Hepatic stellate cell (primary cell): Measurements from ENCODE around the gene PPP1R14B.

ENCODE experiments used
- DNase-seq: peaks from one replicate; pipeline ENCODE4 v3.0.0; 2011; ENCODE audit warnings: low spot score

Gene PPP1R14B

DNA sequence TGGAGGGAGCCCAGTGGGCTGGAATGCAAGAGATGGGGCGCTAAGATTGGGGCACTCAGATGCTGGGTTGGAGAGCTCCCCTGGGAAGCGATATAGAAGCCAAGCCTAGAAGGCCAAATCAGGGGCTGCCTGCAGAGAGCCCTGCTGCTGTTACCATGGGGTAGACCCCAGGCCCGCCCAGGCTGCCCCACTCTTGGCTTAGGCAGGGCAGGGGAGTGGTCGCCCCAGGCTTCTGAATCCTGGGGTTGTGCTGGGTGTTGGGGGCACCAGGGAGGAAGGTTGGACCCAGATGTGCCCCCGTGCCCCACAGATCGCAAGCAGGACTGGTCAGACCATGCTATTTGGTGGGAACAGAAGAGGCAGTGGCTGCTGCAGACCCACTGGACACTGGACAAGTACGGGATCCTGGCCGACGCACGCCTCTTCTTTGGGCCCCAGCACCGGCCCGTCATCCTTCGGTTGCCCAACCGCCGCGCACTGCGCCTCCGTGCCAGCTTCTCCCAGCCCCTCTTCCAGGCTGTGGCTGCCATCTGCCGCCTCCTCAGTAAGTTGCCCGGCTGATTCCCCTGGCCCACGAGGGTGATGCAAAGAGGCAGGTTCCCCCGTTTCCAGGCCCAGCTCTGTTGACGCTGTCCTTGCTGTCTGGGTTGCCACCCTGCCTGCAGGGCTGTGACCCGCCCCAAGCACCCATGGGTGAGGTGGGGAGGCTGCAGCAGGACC is 36.3 kb downstream of the PPP1R14B start:
- no peak for DNase-seq

DNA sequence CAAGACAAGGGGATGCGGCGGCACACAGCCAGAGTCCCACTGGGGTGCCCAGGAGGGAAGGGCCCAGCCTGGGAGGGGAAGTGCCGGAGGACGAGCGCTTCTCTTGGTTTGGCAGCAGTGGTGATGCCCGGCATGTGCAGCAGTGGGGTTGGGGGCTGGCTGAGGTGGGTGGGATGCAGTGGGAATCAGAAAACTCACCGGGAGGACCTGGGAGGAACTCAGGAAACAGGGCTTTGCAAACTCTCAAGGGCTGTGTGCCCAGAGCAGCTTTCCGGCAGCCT is 37.2 kb downstream of the PPP1R14B start:
- no peak for DNase-seq

DNA sequence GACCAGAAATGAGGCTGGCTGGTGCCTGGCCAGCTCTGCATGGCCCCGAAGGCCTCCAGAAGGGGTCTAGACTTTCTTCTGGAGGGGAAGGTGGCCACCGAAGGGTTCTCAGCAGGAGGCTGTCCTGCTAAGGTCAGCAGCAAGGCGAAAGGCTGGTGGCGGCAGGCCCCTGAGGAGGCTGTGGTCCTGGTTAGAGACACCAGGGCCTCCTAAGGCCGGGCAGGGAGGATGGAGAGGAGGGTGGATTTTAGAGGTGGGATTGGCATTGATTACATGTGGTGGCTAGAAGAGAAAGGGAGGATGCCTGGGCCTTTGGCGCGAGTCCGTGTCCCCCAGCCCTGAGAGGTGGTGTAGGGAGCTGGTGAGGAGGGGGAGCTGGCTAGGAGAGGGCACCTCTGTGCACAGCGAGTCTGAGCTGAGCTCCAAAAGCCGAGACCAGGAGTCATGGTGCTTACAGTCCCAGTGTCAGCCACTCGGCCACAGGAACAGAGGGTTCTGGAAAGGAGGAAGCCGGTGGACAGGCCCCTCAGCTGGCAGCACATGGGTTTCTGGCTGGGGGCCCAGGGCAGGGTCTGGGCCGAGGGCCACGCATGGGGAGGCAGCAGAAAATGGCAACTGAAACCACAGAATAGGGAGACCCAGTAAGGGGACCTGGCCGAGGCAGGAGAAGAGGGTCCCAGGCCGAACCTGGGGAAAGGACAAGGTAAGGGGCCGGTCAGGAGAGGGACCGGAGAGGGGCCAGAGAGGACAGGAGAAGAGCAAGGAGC is 37.8 kb downstream of the PPP1R14B start:
- DNase-seq = no peak

DNA sequence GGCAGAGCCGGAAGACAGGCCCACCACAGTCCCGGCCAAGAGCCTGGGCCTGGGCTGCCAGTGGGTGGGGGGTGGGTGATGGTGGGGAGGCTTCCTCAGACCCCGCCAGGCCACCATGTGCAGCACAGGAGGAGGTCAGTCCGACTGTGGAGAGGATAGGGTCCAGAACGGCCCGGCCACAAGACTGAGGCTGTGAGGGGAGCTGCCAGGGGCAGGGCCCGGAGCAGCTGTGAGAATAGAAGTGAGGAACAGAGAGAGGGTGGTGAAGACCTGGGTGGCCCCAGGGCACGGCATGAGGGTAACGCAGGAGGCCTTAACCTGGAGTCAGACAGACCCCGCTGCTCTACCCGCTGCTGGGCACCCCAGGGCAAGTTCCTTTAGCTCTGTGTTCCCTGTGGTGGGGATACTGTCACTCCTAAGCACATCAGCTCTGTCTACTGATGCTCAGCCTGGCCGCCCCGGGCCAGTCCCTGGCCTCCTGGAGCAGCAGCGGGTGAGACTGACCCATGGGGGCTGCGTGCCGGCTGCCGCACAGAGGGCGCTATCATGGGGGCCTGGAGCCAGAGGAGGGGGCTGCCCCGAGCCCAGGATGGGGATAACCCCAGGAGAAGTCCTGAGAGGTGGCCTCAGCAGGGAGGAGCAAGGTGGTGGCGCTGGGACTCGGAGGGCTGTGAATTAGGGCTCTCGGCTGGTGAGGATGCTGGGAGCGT is 38.5 kb downstream of the PPP1R14B start:
- no peak for DNase-seq

DNA sequence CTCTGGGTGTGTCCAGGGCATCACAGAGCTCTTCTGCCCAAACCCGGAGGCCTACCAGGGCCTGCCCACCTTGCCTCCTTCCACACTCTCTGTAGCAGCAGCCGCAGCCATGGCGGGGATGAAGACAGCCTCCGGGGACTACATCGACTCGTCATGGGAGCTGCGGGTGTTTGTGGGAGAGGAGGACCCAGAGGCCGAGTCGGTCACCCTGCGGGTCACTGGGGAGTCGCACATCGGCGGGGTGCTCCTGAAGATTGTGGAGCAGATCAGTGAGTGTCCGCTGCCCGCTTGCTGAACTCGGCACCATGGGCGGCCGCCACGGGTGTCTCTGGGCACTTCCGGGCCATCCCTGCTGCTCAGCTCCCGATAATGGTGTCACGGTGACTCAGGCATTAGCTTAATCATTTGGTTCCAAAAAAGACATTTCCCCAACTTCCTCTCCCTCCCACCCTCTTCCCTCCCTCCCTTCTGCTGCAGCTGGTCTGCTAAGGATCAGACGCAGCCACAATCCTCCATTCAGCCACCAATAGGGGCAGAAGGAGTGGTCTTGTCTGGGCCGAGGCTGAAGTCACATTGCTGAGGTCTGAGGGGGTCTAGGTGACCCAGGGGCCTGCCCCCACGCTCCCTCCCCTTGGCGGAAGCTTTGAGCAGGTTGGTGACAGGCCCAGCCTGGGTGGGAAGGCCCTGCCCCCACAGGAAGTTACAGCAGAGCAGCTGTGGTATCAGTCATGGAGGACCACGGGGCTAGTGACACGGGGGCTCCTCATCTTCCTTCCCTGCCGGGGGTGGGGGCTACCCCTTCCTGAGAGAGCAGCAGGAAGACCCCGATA is 39.3 kb downstream of the PPP1R14B start:
- peak; percentile 93 for DNase-seq

DNA sequence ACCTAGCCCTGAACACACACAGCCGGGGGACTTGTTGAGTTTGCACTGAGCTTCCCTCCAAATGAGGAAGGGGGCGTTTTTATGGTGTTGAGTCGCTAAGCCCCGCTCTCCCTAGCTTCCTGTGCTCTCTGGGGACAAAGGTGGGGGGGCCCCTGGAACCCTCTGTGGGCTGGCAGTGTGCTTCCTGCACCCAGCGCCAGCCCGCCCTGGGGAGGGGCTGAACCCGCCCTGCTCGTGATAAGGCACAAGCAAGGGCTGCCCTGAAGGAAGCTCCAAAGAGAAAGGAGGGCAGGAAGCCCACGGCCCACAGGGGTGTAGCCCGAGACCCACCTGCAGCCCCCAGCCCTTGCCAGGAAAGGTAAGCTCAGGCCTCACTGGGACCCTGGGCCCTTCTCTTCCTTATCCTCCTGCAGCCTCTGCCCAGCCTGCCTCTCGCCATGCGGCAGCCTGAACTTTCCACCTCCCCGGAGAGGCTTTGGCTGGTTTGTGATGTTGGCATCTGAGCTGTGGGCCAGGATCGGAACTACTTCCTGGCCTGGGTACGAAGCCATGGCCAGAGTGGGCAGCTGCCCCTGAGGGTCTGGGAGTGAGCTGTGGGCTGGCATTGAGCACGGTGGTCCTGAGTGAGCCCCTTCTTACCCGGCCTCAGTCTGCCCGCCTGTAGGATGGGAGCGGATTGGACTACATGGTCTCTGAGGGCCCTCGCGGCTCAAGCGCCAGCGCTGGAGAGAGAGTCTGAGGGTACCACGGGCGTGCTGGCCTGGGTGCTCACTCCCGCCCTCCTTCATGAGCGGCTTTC is 40.1 kb downstream of the PPP1R14B start, which contains the start of gene FERMT3:
FERMT3 (plus strand) TSS at position 265 of the 799 bp plus-strand sequence. CDS start 644 bp downstream, outside the sequence.
- DNase-seq = no peak

DNA sequence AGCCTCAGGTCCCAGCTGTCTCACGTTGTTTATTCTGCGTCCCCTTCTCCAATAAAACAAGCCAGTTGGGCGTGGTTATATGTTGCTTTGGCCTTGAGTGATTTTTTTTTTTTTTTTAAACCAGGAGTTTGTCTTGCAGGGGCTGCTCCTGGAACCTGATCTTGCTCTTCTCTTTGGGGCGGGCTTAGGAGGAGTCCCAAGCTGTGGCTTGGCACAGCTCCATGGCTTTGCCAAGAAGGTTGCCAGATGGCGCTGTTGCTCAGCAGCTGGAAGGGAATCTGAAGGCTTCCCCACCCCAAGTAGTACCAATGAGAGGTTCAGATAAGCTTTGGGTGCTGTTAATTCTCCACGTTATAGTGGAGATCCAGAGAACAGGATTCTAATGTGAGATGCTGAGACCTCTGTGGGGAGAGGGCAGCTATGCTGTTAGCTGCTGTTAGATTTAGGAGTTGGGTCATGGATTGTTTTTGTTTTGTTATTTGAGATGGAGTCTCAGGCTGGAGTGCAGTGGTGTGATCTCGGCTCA is 42.2 kb downstream of the PPP1R14B start:
- peak; percentile 97 for DNase-seq

DNA sequence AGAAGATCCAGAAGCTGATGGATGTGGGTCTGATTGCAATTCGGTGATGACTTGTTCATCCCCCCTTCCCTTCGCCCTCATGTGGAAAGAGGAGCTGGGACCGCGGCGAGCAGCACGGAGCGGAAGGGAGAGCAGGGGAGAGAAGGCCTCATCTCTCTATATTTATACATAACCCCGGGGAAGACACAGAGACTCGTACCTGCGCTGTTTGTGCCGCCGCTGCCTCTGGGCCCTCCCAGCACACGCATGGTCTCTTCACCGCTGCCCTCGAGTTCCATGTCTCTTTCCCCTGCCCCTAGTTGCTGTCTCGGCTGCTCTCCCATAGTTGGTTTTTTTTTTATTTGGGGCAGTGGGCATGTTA is 42.7 kb downstream of the PPP1R14B start:
- no peak for DNase-seq

DNA sequence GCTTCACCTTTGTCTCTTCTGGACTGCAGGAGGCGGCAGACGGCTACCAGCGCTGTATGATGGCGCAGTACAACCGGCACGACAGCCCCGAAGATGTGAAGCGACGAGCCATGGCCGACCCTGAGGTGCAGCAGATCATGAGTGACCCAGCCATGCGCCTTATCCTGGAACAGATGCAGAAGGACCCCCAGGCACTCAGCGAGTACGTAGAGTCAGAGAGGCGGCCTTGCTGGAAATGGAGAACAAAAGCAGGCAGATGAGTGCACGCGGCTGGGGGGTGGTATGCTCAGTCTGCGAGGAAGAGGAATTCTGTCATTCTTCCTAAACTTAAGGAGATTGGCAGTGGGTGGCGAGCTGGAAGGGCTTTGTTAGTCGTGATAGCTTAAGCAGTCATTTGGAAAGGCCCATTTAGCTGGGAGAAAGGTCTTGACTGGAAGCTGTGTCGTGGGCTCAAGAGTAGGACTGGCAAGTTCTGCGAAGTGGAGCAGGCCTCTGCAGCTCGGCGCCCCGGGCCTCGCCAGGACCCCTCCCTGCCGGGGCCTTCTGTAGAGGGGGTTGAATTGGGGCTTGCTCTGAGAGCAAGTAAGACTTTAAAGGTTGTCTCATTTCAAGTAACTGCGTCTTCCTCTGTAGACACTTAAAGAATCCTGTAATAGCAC is 43.2 kb downstream of the PPP1R14B start:
- DNase-seq = no peak

DNA sequence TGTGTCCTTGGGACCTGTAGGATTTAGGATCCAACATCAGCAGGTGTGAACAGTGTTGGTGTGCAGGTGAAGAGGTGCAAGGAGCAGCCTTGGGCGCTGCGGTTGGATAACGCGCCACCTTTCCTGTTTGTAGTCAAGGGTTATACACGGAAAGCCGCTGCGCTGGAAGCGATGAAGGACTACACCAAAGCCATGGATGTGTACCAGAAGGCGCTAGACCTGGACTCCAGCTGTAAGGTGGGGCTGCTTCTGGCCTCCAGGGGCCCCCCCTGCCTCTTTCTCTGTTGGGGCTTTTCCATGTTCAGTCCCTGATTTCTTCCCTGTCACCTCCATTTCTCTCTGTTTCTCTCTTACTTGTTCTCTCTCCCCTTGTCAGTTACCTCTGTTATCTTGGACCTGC is 43.8 kb downstream of the PPP1R14B start:
- no peak for DNase-seq

DNA sequence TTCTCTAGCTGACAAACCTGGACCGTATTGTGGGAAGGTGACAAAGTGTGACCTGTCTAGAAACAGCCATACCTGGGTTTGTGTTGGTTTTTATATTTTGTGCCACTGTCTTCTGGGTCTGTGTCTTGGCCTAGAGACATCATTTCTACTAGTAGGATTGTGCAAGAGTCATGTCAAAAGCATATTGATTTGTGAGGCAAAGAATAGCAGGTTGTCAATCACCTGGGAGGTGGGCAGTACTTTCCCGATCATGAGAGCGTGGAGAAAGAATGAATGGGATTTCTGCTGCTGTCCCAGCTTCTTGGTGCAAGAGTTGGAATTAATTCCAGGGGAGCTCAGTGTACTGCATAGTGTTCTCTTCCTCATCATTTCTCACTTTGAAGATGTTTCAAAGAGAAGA is 45.2 kb downstream of the PPP1R14B start:
- no peak for DNase-seq

DNA sequence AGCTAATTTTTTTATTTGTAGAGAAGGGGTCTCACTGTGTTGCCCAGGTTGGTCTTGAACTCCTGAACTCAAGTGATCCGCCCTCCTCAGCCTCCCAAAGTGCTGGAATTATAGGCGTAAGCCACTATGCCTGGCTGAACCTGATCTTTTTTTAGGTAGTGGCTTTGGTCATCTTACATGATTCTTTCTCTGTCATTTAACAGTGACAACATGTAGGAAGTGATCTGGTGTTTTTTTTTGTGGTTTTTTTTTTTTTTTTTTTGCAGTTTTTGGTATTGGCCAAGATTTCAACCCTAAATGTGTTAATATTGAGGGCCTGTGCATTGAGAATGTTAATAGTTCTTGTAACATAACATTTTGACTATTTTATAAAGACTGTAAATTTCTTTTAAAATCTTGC is 48.2 kb downstream of the PPP1R14B start:
- no peak for DNase-seq

DNA sequence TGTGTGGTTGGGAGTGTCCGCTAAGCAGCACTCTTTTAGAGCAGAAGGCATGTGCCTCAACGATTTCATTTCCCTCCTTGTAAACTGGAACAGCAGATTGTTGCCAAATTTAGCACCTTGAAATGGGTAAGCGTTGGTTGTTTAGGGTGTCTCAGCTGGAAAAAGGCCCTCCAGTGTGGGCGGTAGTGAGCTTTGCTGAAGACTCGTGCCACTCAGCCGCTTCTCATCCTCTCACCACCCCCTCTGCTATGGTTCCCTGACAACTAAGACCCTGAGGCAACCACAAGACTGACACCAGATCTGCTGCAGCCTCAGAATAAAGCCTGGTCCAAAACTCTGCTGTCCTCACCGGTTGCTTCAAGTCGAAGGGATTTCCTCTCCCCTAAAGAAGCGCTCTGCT is 50.1 kb downstream of the PPP1R14B start:
- no peak for DNase-seq
